HL-60/S4 (cell line): ENCODE data around the gene ST6GAL1.

Experiments used
- in situ Hi-C: fragments of 300-500 bp; cut with MboI; formaldehyde crosslinking; loops from 2 replicates; pipeline ENCODE4 v1.14.3; 2022; ENCODE audit warnings: low sequenced_read_pairs

Gene ST6GAL1

DNA sequence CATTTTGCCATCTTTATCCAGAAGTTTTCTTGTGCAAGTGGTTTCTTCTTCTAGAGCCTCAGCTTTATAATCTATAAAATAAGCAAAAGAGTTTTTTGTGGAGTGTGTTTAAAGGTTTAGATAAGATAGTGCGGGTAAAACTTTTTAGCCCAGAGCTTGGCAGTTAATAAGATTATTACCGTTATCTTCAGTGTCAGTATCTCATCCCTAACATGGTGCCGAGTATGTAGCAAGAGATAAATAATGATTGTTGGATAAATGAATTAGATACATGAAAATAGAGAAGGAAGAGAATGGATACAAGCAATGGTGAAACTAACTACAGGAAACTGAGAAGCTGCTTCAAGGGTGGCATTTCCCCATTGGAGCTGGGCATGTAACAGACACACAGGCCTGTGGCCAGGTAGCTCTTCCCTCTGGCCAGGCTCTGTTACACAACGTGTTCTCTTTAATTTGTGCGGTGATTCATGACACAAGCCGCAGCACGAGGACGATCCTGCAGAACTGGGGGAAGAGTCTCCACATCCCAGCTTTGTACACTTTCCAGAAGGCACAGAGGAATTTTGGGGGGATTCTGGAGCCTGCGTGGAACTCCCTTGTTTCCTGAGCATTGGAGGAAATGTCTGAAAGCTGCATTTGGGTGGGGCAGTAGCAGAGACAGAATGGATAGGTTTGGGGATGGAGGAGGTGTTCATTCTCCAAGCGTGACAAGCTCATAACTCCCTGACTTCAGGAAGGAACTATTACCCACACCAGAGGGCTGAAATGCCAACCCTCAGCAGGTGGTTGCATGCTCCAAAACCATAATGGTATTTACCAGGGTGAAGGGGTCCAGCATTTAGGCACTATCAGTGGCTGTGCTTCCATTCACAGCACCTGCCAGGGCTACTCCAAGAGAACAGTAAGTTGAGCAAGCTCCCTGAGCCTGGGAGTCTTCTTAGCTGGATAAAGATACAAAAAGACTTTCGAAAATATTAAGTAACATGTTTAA, 14.2 kb upstream of the ST6GAL1 start:
- in situ Hi-C loops = no loop called here

DNA sequence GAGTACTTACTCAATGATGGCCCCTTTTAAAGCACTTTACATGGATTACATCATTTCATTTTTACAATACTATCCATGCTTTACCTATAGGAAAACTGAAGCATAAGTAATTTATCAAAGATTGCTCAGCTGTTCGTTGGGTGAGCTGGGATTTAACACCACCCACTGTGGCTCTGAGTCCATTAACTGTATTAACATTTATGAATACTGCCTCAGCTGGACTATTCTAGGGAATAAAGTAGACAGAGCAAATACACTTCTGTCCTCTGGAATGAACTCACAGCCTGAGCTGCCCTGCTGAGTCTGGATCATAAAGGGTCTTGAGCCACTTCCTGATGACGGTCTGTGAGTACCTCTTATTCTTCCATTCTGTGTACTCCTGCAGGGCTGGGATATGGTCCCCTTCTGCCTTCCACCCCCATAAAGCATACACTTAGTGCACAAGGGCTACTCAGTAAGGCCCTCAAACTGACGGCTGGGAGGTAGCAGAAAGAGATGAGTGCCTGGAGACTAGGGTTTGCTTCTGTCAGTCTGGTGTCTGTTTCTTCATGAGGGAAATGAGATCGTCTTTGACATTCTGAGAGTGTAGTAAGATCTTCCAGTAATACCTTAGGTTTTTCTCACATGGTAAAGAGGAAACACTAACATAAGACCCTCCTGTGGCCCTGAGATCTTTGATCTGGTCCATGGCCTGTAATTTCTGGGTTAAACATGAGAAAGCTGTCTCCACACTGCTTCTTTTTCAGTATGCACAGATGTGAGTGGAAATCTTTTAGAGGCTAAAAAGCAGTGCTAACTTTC, 12.6 kb upstream of the ST6GAL1 start:
- in situ Hi-C loops = no loop called here

DNA sequence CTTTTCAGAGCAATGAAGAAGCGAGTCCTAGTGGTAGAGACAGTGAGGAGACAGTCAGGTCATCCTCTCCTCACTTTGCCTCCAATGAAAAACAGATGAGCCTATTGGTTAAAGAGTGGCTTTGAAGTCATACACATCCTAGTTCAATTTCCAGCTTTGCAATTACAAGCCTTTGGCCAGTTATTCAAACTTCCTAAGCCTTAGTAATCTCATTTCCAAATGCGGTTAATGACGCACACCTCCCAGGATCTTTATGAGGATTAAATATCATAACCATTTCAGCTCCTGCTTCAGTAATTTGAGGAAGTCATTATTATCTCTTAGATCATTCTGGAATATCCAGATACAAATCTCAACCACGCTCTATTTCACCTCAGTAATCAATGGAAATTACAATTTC, 10.0 kb upstream of the ST6GAL1 start:
- in situ Hi-C loops = no loop called here

DNA sequence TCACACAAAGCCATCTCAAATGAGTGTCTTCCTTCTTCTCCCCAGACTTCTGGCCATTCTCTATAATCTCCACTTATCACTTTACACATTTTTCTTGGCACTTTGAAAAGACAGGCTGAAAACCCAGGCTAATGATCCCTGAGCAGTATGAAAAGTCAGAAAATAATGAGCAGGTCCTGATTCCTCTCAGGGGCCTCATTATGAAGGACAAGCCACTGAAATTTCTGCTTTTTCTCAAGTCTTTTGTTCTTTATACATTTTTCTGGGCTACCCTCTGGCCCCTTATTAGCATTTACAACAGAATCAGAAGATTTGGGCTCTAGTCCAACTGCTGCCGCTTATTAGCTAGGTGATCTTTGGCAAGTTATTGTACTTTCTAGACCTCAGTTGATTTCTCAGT, 9.5 kb upstream of the ST6GAL1 start:
- in situ Hi-C loops = no loop called here

DNA sequence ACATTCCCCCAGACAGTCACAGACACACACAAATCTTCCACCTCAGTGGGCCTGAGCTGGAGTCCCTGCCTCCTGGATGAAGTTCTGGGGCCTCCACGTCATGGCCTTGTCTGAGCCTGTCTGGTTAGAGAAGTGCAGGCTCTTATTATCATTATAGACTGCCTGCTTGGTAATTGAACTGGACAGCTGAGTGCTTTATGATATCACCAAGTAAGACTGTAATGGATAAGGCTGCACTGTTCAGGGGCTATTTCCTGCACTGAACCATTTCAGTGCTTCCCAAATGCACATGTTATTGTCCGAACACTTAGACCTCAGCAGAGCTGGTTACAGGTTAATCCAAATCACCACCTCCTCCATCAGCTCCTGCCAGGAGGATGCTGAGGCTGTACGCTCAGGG, 8.7 kb upstream of the ST6GAL1 start:
- in situ Hi-C loops = no loop called here

DNA sequence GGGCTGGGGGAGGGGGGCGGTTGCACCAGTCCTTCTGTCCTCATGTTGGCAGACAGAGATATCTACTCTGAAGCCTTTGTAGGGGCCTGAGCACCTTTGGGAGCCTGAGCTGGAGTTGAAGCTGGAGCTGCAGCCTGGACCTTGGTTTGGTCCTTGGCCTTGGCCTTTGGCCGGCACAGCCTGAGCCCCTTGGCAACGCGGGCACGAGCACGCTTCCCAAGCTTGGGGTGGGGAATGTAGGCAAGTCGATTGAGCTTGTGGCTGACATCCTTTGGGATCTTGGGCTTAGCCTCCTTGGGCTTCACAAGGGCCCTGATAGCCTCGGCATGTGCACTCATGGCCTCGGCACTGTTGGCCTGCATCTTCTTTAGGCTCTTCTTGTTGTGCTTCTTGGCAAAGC, 8.1 kb upstream of the ST6GAL1 start:
- in situ Hi-C loops = no loop called here

DNA sequence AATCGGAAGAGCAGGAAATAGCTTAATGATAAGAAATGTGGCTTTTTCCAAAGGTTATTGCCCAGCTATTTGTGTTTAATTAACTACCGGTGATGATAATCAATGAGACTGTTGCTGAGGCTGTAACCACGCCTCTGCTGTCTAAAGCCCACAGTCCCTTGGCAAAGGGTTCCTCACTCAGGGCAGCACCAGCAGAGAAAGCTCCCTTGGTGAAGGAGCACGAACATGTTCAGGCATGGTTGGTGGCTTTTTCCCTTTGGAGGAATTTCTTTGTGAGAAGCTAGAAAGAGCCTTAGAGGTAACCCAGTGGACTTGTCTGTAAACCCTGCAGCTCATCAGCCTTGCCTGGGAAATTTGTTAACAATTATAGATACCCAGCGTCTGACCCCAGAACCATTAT, 7.5 kb upstream of the ST6GAL1 start:
- in situ Hi-C loops = no loop called here

DNA sequence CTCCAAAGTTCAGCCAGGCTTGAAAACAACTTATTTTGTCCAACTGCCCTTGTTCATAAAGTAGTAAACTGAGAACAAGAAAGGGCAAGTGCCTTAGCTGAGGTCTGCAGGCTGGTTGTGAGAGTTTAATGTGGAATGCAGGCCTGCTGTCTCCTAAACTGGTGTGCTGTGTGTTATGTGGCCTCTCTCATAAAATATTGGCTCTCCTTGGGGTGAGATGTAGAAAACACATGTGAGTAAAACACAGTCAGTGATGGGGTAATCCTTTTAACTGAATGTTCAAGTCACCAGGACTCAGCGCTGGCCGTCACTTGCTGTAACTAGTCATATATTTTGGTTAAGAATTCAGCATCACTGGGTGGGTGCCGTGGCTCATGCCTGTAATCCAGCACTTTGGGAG, 7.1 kb upstream of the ST6GAL1 start:
- in situ Hi-C loops = no loop called here

DNA sequence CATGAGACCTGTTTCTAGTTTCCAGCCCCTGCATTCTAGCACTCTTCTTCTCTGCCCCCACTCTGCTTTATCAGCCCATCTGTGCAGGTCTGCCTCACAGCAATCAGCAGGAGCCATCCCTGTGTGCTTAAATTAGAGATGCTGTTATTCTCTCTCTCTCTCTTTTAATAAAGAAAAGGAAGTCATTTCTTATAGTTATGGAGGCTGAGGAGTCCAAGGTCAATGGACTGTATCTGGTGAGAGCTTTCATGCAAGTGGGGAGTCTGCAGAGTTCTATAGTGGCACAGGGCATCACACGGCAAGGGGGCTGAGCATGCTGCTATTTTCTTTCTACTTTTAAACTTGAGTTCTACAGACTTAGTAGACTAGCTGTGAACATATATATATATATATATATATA, 4.5 kb upstream of the ST6GAL1 start:
- in situ Hi-C loops = no loop called here

DNA sequence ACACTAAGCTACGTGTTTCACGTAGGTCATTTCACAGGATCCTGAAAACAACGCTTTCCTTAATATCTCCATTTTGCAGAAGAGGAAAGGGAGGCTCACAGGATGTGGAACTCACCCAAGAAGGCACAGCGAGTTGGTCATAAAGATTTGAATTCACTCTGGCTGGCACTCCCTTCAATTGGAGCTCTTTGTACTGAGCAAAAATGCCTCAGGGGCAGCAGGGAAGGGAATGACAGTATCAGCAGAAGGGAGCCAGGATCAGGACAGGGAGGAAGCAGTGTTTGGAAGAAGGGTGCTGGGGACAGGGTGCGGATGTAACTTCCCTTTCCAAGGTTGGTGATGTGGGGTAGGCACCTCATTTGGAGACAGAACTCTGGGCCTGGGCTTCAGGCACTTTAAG, 1.1 kb upstream of the ST6GAL1 start:
- in situ Hi-C loops = no loop called here

DNA sequence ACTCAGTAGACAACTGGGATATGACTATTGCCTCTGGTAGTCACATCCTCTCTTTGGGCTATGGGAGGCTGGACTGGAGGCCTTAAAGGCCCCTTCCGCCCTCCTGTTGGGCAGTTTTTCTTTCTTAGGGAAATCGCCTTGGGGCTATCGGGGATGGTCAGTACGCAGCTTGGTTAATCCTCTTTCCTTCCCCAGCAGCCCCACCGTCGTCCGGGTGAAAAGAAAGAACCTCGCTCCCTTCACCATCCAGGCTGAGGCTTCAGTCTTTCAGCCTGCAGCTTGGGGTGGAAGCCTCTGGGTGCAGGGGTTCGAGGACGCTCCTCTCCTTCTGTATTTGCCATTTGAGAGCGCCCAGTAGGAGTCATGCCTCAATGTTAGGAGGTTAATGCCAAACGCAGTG, 641 bp upstream of the ST6GAL1 start:
- in situ Hi-C loops = no loop called here

DNA sequence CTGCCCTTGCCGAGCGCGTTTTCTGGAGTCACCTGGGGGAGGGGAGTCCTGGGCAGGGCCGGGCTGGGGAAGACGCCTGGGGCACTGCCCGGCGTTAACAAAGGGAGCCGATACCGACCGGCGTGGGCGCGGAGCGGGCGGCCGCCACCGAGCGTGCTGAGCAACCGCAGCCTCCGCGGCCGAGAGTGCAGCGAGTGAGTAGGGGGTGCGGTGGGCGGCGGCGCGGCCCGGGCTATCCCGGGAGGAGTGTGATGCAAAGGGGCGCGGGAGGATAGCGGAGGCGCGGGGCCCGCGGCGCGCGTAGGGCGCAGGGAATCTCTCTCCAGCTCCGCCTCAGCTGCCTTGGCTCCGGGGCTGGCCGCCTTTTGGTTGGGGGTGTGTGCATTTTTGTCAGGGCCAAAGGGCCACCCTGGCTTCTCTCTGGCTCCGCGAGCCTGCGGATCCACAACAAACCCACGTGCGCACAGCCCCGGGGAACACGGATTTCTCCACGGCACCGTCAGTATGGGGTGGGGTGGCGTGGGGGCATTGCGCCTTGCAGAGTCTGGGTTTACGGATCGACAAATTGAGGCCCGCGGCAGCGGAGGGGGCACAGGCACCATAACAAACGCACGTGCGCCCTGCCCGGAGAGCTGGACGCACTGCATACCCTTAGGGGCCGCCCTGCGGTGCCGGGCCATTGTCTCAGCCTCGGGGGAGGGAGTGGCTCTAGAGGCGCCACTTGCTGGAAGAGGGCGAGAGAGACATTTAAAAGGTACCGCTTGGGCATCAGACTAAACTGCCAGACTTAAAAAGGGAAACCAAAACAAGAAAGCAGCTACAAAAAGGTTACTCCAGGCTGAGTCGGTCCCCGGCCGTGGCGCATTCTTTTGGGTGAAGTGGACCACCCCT, 560 bp downstream of the ST6GAL1 start:
- in situ Hi-C loops = no loop called here

DNA sequence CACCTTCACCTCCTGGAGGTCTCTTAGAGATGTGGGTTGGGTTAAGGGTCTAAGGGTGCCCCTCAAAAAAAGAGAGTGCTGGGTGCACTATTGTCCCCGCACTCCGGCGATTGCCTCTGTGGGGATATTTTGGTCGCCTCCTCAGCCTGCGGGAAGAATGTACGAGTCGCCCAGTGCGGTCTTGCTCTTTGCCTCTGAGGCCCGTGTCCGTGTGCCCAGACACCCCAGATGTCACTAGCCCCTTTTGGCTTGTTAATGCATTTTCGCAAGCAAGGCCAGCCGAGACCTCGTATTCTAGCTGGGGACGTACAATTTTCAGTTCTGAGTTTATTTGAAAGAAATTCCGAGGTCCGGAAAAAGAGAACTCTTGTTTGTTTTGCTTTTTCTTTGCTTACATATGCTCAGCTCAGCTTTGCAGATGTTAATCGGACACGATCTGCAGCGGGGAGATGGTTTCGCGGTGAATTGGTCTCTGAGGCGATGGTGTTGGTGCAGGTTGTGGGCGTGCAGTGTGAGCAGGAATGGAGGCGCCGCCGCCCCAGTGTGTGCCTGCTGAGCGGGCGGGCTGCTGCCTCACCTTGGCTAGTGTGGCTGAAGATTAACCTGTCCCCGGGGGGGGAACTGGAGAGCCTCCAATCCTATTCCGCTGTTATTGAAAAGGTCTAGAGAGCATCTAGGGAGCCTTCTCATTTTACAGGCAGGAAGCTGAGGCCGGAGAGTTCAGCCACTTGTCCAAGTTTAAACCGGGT, 1.4 kb downstream of the ST6GAL1 start:
- in situ Hi-C loops = no loop called here

DNA sequence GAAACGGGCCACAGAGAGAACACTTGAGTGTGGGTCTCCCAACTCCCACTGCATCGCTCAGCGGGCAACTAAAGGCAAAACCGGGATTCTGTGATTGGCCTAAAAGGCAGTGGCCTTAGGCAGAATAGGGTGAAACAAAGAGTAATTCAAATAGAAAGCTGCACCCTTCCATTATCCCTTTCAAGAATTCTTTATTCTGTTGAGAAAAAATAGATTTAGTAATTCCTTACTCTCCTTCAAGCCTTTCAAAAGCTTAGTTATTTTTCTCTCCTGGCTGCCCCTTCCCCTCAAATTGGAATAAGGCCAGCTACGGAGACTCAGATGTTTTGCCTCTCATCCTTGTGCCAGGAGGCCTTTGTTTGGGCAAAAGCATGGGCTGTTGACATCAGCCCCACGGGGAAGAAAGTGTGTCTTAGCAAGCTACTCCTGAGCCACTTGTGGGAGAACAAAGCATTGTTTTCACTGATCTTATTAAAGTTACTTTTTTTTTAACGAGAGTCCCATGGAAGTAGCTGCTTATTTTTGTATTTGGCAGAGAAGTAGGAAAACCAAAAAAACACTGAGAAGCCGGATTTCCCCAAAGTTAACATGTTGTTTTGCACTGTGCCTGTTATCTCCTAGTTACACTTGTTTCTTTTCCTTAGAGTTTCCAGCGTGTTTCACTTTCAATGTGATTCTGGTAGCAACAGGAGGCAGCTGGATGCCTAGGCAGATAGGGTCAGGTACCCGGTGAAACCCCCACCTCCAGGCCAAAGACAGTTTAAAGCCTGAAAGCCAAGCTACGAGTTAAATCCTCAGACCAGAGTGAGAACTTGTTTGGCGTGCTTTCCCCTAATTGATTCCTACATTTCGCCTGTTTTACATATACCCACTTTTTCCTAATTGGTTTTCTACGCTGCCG, 2.2 kb downstream of the ST6GAL1 start:
- in situ Hi-C loops = no loop called here

DNA sequence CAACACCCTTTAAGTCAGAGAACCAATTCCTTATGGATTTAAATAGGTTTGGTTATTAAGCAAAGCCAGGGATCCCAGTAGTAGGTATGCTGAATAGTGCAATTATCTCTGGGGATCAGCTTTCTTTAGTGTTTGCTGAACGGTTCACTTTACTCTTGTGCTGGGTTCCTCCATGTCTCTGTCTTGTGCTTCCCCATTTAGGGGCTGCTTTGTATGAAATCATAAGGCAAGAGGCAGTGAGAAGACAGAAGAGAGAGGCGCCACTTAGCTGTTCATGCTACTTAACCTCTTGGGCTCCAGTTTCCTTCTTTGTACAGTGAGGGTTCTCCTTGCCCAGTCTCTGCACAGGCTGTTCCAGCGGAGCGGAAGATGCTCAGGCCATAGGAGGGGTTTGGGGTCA, 3.5 kb downstream of the ST6GAL1 start:
- in situ Hi-C loops = no loop called here

DNA sequence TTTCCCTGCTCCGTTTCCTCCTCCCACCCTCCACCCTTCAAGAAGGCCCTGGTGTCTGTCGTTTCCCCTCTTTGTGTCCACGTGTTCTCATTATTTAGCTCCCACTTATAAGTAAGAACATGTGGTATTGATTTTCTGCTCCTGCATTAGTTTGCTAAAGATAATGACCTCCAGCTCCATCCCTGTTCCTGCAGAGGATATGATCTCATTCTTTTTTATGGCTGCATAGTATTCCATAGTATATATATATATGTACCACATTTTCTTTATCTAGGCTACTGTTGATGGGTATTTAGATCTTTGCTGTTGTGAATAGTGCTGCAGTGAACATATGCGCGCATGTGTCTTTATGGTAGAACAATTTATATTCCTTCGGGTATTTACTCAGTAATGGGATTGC, 4.8 kb downstream of the ST6GAL1 start:
- in situ Hi-C loops = no loop called here

DNA sequence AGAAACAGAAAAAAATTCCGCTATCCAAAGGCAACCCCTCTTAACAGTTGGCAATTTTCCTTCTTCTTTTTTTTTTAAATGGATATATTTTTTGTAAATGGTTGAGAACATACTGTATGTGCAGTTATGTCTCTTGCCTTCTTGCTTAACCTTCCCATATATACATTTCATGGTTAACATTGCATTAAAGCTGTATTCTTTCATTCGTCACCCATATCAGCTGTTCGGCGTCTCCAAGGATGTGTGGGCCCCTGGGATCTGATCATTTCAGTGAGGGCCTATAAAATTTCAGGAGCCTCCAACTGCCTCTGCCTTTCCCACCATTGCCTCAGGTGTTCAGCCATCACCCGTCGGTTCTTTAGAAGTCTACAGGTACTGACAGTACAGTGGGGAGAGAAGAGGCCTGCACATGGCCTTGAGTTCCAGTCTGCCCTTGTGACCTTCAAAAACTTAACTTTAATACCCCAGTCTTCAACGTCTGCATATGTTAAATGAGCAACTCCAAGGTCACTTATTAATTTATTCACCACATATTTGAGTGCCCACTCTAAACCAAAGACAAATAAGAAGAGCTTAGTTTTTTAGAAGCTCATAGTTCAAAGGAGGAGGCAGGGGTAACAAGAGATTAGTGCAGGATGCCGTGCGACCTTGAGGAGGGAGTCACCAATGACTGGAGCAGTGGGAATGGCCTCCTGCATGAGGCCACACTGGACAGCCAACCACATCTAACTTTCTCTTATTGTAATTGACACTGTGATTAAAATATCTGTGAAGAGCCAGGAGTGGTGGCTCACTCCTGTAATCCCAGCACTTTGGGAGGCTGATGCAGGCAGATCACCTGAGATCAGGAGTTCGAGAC, 6.9 kb downstream of the ST6GAL1 start:
- in situ Hi-C loops = no loop called here

DNA sequence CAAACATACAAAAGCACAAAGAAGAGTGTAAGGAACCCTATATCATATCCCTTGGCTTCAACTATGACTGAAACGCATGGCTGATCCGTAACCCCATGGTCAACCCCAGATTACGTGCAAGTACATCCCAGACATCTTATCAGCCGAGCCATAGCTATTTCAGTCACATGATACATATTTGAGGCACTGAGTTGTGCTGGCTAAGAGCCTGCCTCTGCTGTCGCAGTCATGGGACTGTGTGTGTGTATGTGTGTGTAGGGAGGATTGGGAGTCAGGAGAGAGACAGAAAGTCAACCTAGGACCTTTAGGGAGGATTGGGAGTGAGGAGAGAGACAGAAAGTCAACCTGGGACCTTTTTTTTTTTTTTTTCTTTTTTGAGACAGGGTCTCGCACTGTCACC, 8.4 kb downstream of the ST6GAL1 start:
- in situ Hi-C loops = no loop called here
